ENCODE data around the gene CNNM1.

GRCh38 chr10:99341248-99341647 is 12.1 kb downstream of the CNNM1 start:
- TF ChIP-seq CTCF (IDR thresholded peaks at IDR 0.05), result no peak
- no peak for TF ChIP-seq POLR2A (IDR thresholded peaks at IDR 0.05)
- TF ChIP-seq POLR2AphosphoS5 (IDR thresholded peaks at IDR 0.05), result no peak
